H1 (cell line): Measurements from ENCODE around the gene TTF1.

Source experiments
- ATF3 ChIP-seq: IDR thresholded peaks from 2 replicates; pipeline ENCODE4 v1.6.1; 2011; ENCODE audit warnings: low read depth, mild to moderate bottlenecking, low read length; ENCODE audit not compliant: insufficient read depth
- CEBPB ChIP-seq: IDR thresholded peaks from 2 replicates; pipeline ENCODE4 v1.6.1; 2012; ENCODE audit warnings: low read depth, low read length
- CHD2 ChIP-seq: IDR thresholded peaks from 2 replicates; pipeline ENCODE4 v1.6.1; 2012; ENCODE audit warnings: low read length, improper control_type of control experiment
- CTCF ChIP-seq, 3 experiments: IDR thresholded peaks; 1 replicate in 2 of 3; 2 replicates in 1 of 3; pipeline versions ENCODE4 v1.5.1 to v1.6.1; 2011; ENCODE audit warnings: low read length in 3 of 3, mild to moderate bottlenecking in 3 of 3, inconsistent platforms in 2 of 3, low read depth in 1 of 3, moderate library complexity in 1 of 3; ENCODE audit not compliant: insufficient read depth in 1 of 3; ENCODE audit errors: control extremely low read depth in 1 of 3
- EP300 ChIP-seq, 2 experiments: IDR thresholded peaks; 1 replicate in 1 of 2; 2 replicates in 1 of 2; pipeline ENCODE4 v1.6.1; 2011 to 2012; ENCODE audit warnings: low read depth in 2 of 2, low read length in 2 of 2, mild to moderate bottlenecking in 2 of 2, borderline replicate concordance in 1 of 2, inconsistent platforms in 1 of 2, moderate library complexity in 1 of 2
- GABPA ChIP-seq: IDR thresholded peaks from 2 replicates; pipeline ENCODE4 v1.6.1; 2011; ENCODE audit warnings: mild to moderate bottlenecking, low read length, moderate library complexity, borderline replicate concordance; ENCODE audit not compliant: insufficient read depth
- JUND ChIP-seq: IDR thresholded peaks from 2 replicates; pipeline ENCODE4 v1.6.1; 2011; ENCODE audit warnings: mild to moderate bottlenecking, improper control_type of control experiment, low read length
- POLR2A ChIP-seq, 2 experiments: IDR thresholded peaks; 1 replicate in 1 of 2; 2 replicates in 1 of 2; pipeline ENCODE4 v1.6.1; 2011; ENCODE audit warnings: low read depth in 2 of 2, low read length in 2 of 2, mild to moderate bottlenecking in 2 of 2; ENCODE audit errors: control extremely low read depth in 1 of 2
- SIRT6 ChIP-seq: IDR thresholded peaks from one replicate; pipeline ENCODE4 v1.7.1; 2012; ENCODE audit warnings: low read length, inconsistent platforms
- SRF ChIP-seq: IDR thresholded peaks from 2 replicates; pipeline ENCODE4 v1.6.1; 2011; ENCODE audit warnings: mild to moderate bottlenecking, low read depth, low read length, moderate library complexity
- TAF1 ChIP-seq: IDR thresholded peaks from 2 replicates; pipeline ENCODE4 v1.6.1; 2011; ENCODE audit warnings: mild to moderate bottlenecking, low read depth, low read length

- TF ChIP-seq CTCF (IDR thresholded peaks at IDR 0.05; ENCODE audit: control extremely low read depth in 1 of 3, insufficient read depth in 1 of 3, low read depth in 1 of 3, low read length in 3 of 3) (no peak), SRF (no peak), CEBPB (no peak), POLR2A (IDR thresholded peaks at IDR 0.05; ENCODE audit: control extremely low read depth in 1 of 2, low read depth in 2 of 2, low read length in 2 of 2) (no peak), SIRT6 (no peak), JUND (no peak), EP300 (IDR thresholded peaks at IDR 0.05; ENCODE audit: borderline replicate concordance in 1 of 2, low read depth in 2 of 2, low read length in 2 of 2) (no peak), GABPA (no peak), ATF3 (no peak), CHD2 (no peak), TAF1 (no peak)
These were observed 22.3 kb downstream of the TTF1 start for GRCh38 chr9:132384376-132384775.
